OCI-M1 (cell line): ENCODE data around the gene MYLK.
A peak's percentile ranks its signal among the peaks of the same experiment; 100 is the strongest.

Experiments
- DNase-seq: peaks from one replicate; lab custom pipeline; 2025; lab: John Stamatoyannopoulos, UW

Gene MYLK

DNA sequence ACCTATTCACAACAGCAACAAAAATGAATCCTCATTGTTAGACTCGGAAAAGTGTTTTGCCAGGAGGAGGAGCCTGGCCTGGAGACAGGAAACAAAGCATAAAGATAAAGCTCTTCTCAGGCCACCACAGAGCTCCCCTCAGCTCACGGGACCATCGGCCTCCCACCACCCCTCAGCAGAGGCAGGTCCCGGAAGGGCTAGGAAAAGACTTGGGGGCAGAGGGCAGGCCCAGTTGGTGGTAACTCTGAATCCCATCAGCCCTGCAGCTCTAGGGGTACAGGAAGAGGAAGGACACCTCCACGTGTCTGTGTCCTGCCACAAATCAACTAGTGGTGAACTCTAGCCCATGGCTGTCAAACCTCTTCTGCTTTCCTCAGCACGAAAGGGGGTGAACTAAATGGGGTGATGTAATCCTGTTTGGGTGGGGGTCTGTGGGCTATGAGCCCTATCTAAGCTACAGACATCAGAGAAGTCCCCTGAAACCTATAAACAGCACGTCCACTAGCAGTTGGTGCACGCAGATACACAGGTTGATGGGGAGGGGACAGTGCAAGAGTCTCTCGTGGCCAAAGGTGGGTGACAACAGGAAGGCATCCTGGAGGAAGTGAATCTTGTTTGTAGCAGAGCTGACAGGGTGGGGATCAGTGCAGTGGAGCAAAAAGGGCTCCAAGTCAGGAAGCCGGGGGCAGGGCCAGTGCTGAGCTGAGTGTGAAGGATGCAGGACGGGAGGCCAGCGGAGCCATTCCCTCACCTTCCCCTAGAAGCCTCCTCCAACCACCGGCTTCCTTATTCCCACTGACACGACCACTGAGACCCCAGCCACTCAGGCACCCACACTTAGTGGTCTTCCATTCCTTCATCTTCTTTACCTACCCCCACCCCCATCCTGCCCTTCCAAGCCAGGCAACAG is 188.1 kb downstream of the MYLK start:
- peak; percentile 5 for DNase-seq

DNA sequence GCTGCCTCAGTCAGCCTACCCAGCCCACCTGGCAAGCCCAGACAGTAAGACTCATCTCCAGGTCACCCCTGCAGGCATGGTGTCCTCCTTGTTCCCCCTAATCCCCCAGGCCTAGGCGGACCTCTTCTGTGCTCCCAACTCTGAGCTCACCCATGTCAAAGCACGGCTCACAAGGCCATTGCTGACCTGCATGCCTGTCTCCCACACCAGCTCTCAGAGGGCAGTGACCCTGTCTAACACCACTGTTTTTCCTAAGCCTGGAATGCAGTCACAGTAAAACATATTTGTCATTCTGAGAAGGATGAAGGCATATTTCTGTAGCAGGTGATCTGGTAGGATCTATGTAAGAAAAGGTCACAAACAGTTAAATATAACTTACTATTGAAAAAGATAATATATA is 189.0 kb downstream of the MYLK start:
- DNase-seq = no peak

DNA sequence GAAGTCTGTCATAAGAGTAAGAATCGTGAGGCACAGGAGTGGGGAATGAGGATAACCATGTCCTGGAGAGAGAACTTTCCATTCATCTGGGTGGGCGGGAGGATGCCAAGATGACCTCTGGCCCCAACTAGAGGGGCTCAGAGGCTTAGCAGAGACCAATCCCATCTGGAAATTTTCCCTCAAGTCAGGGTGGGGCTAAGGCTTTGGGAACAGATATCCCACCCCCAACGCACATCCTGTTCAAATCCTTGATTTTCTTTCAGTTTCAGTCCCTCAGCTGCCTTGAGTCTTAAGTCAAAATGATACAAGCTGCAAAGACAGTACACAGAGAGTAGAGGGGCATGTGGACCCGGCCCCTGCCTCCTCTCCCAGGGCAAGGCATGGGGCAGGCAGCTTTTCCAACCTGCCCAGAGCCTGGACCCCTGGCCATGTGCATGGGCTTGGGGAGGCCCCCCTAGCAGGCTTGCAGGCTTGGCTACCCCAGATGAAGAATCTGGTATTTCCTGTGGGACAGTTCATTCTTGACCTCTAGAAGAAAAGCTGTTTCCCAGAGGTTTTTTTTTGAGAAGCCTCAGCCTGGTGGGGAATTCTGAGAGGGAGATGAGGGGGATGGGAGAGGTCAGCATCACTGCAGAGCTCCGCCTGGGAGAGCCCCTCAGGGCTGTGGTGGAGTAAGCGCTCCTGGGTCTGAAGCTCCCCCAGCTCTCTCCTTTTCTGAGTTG is 189.6 kb downstream of the MYLK start:
- no peak for DNase-seq

DNA sequence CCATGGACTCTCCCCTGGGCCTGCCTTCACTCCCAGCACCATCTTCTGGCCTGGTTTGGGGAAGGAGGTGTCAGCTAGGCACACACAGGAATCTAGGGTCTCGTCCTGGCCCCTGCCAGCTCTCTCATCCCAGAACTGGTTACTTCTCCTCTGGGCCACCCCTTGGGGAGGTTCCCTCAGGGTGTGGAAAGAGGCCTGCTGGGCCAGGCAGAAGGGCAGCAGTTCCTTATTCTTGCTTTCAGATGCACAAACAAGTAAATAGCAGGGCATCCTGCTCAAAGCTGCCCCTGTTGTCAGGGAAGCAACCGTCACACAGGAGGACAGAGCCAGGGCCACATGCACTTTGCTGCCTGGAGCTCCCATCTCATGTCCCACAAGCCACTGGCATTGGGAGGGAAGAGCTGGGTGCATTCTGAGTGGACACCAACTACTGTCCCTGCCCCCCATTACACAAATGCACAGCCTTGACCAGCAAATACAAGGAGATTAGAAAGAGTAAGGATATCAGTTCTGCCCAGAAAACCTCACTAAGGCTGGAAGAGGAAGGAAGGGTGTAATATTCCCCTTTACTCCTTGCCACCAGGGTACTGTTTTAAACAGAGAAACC is 190.4 kb downstream of the MYLK start:
- no peak for DNase-seq

DNA sequence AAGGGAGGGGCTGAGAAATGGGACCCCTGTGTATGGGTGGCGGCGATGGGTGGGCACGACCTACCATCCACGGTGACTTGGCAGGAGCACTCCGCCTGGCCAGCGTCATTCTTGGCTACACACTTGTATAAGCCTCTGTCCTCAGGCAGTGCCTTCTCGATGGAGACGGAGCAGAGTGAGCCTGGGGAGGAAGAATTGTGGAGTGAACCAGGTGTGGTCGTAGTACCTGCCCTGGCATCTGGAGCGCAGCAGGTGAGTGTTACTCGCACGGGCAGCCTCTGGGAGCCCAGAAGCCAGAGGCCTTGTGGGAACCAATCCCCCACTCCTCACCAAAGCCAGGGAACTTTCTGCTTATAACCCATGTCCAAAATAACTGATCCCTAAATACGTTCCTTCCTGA is 191.5 kb downstream of the MYLK start:
- no peak for DNase-seq

DNA sequence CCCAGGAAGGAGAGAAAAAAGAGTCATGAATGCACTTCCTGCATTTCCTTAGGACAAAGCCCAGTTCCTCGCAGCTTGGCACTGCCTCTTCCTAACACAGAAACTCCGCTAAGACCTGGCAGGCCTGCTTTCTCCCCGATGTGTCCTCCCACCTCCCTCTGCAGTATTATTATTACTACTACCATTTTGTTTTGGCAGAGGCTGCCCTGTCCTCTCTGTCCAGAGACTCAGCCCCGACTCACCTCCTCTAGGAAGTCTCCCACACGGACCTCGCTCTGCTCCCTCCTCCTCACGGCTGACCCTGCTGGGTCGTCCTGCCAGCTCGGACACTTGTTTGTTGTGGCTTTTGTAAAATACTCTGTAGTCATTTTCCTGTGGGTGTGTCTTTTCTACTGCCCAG is 192.1 kb downstream of the MYLK start:
- DNase-seq = no peak

DNA sequence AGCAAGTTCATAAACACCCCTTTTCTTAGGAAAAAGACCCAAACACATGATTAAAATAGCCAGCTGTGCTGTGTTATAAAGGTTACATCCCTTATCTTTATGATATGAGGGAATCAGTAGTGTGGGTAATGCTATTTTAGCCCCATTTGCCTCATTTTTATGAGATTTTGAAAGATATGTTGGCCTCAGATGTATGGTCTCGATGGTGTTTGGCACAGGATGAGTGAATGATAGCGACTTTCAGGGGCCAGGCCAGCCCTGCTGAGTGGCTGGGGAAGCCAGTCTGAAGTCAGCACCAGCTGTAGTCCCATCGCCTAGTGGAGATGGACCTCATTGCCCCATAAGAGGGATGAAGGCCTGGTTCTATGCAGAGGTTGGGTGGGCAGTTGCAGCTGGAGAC is 194.3 kb downstream of the MYLK start:
- DNase-seq = no peak

DNA sequence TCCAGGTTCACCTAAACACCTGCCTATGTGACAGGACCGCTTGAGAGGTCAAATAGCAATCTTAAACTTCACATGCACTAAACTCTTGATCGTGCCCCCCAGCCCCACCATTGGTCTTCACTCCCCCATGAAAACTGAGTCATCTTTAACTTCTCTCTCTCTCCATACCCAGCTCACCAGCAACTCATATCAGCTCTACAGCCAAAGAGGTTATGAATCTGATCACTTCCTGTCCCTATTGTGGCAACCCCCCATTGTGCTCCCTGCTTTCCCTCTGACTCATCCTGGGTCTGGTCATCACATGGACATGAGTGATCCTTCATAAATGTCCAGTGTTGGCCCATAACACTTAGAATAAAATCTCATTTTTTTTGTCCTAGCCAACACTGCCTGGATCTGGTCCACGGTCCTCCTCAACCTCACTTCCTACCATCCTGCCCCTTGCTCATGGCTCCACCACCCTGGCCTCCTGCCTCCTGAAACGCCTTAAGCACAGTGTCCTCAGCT is 195.8 kb downstream of the MYLK start:
- DNase-seq = no peak

DNA sequence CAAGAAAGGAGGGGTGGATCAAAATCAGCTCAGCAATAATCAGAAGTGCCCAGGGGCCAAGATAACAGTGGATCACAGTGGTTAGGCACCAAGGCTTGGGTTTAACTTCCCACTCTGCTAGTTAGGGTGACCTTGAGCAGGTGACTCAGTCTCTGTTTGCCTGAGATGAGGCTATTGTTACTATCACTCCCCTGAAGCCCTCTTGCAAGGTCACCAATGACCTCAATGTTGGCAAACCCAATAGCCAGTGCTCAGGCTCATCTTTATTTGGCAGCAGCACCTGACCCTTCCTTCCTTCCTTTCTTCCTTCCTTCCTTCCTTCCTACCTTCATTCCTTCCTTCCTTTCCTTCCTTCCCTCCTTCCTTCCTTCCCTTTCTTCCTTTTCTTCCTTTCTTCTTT is 196.8 kb downstream of the MYLK start:
- DNase-seq = no peak

DNA sequence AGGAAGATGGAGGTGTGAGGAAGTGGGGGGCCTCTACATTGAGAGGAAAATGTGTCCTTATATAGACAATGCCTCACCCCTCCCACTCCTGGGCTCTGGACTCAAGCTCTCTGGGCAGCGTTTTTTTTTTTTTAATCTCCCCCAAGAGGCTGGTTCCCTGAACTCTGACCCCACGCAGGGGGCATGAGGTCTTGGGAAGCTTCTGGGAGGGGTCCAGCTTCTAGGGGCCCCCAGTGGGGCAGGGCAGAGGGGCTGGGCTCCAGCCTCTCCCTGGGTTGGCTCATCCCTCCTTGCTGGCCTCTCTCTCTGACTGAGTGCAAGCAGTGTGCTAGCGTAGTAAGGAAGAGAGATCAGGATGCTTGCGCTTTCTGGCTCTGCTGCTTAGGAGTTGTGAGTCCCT is 197.9 kb downstream of the MYLK start:
- no peak for DNase-seq

DNA sequence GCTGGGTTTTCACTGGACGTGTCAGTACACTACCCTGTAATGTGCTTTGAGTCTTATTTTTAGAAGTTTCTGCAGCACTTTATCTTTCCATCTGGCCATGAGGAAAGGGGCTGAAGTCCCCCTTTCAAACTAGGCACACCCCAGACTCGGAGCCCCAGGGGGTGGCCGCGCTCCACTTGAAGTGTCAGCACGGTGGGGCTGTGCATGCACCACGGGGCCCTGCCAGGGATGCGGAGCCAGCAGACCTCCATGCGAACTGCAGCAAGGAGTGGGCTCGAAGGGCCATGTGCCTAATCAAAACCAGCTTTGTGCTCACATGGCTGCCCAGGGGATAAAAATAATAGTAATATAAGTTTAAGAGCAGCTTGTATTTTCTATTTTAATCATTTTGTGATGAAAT is 198.4 kb downstream of the MYLK start:
- DNase-seq = no peak

DNA sequence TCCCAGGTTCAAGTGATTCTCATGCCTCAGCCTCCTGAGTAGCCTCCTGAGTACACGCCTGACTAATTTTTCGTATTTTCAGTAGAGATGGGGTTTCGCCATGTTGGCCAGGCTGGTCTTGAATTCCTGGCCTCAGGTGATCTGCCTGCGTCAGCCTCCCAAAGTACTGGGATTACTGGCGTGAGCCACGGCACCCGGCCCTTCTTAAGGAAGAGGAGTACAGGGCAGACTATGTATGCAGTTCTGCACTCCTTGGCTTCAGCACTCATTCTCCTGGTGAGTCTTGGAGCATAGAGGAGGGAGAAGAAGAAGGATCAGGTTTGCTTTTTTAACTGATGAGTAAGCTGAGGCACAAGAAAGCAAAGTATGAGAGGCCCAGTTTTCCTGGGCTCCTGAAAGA is 199.5 kb downstream of the MYLK start:
- DNase-seq = no peak

DNA sequence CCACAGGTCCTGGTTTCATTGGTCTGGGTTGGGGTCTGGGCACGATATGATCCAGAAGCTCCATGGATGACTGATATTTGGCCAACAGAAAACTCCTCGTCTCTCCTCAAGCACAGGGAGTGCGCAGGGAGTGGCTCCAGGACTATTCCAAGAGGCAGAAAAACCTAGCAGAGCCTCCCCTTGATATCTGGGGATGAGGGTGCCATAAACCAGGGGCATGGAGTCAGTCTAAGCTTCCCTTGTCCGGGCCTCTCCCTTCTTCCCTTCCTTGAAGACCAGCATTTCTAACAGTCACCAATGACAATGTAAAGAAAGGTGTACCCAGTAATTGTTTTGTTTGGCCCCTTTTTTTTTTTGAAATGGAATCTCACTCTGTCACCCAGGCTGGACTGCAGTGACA is 199.9 kb downstream of the MYLK start:
- no peak for DNase-seq

DNA sequence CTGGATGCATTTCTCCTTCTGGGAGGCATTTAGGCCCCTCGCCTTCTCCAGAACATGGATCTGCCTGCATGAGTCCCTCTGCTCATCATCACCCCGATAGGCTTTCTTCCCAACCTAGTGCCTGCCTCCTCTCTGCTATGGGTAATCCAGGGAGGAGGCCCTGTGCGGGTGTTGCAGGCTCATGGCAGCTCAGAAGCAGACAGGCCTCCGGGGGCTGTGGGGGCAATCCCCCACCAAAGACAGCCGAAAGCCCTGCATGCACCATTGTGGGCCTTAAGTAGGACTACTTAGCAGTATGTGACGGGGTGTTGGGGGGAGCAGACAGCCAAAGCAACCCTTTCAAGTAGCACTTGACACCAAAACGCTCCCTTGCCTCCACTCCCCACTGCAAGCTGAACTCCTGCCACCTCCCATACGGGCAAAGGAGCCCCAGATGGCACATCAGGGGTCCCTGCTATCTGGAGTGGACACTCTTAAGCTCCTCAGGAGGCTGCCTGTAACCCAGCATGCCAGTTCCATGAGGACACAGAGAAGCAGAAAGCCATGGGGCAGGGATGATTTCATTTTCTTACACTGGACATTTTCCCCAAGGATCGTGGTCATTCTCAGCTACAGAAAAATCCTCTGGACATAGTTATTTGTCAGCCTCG is 200.5 kb downstream of the MYLK start:
- DNase-seq = no peak

DNA sequence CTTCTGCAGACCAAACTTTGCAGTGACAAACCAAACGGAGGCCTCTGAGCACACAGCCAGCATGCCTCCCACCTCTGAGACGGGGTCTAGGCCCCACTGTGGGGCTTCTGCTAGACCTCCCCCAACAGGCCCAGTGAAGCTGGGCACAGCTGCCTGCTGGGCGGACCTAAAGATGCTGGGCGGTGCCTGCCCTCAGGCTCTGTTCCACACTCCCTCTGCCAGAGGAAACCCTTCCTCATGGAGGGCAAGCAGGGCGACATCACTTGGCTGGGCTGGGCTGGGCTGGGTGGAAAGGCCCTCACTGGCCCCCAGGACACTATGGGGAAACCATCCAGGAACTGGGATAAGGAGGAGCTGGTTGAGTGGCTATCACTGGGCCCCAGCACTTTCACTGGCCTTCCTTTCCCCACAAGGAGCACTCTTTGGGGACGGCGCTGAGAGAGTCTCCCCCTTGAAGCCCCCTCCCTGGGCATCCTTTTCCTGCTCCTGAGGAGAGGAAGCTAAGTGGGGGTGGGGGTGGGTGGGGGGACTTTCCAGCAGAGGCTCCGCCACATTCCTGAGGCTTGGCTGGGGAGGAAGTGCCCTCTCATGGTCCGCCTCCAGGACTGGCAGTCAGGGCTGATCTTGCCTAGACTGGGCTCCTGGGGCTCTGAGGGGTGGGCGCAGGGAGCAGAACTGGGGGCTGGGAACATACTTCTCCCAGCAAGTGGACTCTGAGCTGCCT is 201.2 kb downstream of the MYLK start:
- no peak for DNase-seq

DNA sequence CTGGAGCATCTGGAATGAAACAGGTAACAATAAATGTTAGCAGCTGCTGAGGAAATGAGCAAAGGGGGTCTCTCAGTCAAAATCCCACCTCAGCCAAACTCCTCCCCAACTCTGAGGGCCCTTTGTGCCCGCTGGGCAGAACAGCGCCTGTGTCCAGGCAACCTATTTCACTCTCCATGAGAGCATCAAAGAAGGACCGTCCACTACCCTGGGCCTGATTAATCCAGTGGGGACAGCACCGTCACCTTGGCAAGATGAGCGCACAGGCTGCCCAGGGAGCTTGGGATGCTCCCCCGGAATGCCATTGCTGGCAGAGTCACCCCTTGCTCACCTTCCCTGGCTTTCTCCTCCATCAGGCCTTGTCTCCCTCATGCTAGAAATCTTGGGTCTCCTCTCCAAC is 201.8 kb downstream of the MYLK start:
- DNase-seq = no peak

DNA sequence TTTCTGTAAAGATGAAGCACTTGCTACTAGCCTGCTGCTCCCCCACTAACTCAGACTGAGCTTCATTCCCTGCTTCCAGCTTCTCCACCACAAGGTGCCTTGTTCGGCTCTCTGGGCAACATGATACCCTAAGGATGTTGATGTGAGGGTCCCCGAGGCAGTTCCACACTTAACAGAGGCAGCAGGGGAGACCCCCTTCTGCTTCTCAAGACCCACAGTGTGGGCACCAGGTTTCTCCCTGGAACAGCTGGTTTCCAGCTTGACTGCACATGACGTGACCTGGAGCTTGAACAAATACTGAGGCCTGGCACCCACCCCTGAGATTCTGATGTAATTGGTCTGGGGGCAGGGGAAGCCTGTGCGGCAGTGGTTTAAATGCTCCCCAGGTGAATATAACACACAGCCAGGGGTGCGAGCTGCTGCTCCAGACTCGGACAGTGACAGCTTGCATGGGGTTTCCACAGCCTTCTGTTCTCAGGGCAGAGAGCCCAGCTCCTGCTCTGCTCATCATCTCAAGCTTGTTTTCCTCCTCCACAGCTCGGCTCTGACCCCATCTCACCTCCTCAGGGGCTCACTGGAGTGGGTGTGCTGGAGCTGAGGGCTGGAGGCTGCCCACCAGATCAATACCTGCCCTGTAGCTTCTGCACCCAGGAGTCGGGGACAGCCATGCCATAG is 204.3 kb downstream of the MYLK start:
- no peak for DNase-seq

DNA sequence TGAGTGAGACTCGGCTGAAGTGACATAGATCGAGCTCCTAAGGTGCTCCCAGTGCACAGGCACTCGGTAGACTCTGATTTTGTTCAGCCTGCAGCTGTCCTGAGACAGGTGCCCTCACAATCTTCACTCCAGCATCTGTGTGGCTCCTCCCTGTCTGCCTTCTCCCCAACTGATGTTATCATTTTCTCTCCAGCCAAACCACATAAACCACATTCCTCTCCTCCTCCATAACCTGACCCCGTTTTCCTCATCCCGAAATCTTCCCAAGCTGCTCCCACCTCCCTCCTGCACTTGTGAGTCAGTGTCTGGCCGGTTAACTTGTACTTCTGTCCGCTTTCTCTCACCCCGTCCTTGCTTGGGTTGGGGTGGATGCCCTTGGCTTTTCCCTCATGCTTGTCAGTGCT is 206.0 kb downstream of the MYLK start:
- DNase-seq = no peak

DNA sequence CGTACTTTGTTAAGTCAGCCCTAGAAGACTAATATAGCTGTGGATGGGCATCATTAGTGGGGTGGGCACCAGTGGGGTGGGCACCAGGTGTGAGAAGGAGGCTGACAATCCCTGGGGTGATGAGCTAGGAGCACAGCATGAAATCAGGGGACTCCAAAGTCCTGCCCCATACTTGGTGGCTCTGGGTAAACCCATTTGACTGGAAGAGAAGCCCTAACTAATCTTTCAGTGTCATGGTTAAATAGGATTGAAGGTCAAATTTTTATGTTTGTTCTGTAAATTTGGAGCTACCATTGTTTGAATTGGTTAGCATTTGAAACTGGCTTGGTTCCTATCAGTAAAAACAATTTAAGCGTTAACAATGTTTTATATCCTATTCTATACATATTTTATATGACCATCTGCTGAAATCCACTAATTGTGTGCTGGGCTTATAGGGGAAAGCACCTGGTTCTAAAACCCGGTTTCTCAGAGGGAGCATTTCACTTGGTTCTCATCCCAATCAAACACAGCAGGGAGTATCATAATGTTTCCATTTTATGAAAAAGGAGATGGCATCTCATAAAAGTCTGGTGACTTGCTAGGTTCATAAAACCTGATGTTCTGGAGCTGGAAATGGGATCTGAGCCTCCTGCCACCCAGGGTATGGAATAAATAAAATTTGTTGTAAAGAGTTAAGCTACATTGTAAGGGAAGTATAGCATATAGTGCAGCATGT is 211.5 kb downstream of the MYLK start:
- DNase-seq = no peak

DNA sequence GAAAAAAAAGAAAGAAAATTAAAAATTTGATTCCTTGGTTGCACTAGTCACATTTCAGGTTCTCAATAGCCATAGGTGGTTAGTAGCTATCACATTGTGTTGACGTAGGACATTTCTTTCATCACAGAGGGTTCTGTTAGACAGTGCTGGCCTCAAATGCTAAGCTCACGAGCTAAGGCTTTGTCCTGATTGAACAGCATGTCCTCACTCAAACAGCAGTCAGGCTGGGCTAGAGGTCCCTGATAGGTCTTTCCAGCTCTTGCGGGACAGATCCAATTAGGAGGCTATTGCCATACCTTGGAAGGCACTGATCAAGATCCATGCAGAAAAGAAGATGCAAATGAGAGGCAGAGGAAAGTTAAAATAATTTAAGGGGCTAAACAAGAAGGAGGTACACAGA is 213.4 kb downstream of the MYLK start:
- no peak for DNase-seq
